GM10266 (cell line): Measurements from ENCODE around the gene TRAPPC1.
A peak's percentile ranks its signal among the peaks of the same experiment; 100 is the strongest.

Source experiments
- DNase-seq: peaks from one replicate; pipeline ENCODE4 v3.0.0; 2012; ENCODE audit errors: extremely low spot score
- TF ChIP-seq, protein P1 (sequence below): IDR thresholded peaks from 2 replicates; pipeline ENCODE4 v1.5.1; 2012; ENCODE audit warnings: mild to moderate bottlenecking, low read depth; ENCODE audit not compliant: control insufficient read depth, insufficient read depth; ENCODE audit errors: missing control alignments

TRAPPC1 gene

DNA sequence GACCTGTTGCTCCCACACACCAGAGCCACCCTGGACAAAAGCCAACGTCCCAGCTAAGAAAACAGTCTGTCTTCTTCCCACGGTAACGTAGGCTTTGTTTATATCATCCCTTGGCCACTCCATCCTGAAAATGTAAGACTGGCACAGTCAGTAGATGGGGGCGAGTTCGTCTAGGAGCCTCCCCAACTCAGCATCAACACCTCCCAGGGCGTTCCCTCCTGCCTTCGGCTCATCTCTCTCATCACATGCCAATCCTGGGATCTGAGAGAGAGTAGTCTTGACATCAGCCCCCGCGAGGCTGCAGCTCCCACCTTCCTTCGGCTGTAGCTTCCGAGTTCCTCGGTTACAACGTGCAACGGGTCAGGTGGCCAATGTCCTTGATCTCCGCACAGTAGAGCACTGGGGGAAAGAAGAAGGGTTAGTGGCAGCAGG is 16.6 kb downstream of the TRAPPC1 start:
- peak; percentile 61 for DNase-seq

DNA sequence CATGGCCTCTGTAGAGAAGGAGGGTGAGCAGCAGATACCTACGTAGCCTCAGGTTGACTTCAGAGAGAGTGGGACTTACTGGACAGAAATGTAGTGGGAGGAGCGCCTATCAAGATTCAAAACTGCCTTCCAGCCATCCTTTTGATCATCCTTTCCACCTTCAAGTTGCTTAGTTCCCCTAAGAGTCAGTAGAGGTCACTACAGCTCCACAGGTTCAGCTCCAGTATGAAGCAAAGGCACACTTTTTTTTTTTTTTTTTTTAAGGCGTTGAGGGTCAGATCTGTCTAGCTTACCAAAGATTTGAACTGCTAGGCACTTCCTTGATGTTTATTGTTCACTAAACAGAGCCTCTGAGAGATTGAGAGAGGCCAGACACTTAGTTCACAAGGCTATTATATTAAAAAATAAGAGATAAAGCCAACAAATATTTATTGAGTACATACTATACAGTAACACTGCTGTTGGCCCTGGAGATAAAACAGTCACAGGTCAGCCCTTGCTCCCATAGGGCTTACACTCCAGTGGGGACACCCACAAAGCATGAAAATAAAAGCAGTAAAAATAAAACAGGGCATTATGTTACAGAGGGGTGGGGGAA is 18.7 kb downstream of the TRAPPC1 start:
- TF ChIP-seq, protein P1, sequence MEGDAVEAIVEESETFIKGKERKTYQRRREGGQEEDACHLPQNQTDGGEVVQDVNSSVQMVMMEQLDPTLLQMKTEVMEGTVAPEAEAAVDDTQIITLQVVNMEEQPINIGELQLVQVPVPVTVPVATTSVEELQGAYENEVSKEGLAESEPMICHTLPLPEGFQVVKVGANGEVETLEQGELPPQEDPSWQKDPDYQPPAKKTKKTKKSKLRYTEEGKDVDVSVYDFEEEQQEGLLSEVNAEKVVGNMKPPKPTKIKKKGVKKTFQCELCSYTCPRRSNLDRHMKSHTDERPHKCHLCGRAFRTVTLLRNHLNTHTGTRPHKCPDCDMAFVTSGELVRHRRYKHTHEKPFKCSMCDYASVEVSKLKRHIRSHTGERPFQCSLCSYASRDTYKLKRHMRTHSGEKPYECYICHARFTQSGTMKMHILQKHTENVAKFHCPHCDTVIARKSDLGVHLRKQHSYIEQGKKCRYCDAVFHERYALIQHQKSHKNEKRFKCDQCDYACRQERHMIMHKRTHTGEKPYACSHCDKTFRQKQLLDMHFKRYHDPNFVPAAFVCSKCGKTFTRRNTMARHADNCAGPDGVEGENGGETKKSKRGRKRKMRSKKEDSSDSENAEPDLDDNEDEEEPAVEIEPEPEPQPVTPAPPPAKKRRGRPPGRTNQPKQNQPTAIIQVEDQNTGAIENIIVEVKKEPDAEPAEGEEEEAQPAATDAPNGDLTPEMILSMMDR: peak; percentile 78
- DNase-seq: peak; percentile 85

More for the DNA sequence above, 16.6 kb downstream of the TRAPPC1 start:
- TF ChIP-seq, protein P1: no peak

DNA sequence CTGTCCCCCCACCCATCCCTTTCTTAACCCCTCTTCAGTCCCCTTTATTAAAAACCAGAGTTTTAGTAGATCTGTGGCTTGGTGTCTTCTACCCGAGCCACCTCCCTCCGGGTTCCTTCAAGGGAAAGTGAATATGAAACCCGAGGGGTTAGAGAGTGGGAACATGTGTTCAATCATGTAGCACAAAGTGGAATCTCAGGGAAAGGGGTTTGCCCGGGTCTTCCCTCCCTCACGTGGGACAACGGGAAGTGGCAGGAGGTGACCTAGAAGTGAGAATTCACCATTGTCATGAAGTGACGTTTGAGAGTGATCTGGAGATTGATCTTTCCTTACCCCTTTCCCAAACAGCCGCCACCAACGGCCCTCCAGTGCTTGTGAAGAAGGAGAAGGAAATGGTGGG is 20.6 kb downstream of the TRAPPC1 start:
- TF ChIP-seq, protein P1: no peak
- DNase-seq: no peak

DNA sequence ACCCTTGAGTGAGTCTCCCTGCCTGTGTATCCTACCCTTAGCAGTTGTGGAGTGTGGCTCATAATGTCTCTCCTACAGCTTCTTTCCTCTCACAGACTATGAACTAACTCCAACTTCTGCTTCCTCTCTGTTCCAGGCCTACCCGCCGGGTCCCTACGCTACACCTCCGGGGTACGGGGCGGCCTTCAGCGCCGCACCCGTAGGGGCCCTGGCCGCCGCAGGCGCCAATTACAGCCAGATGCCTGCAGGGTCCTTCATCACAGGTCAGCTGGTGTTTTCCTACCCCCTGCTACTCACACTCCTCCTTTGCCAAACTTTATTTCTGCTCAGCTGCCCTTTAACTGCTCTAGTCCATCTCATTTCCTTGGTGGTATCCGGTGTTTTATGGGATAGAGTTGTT is 21.0 kb downstream of the TRAPPC1 start:
- DNase-seq: no peak
- TF ChIP-seq, protein P1: no peak

DNA sequence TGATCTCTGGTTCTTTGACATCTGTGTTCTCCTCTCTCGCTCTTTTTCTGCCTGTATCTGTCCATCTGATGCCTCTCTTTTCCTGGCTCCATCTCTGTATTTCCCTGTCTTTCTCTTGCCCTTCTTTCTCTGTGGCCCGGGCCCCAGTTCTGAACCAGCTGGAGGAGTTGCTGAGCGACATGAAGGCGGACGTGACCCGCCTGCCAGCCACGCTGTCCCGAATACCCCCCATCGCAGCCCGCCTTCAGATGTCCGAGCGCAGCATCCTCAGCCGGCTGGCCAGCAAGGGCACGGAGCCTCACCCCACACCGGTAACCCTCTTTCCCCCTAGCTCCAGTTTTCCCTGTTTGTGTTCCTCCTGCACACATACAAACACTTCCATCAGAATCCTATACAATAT is 21.5 kb downstream of the TRAPPC1 start:
- TF ChIP-seq, protein P1: no peak
- no peak for DNase-seq

DNA sequence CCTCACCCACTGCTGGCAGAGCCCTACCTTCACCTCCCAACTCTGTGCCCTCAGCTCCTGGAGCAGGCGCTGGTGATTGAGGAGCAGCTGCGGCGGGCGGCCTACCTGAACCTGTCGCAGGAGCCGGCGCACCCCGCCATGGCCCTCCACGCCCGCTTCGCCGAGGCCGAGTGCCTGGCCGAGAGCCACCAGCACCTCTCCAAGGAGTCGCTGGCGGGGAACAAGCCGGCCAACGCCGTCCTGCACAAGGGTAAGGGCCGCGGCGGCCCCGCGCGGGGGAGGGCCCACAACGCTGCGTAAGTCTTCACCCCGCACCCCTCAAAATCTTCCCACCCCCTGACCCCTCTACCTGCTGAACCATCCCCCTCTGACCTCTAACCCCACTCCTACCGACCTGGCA is 22.7 kb downstream of the TRAPPC1 start:
- TF ChIP-seq, protein P1: no peak
- no peak for DNase-seq

DNA sequence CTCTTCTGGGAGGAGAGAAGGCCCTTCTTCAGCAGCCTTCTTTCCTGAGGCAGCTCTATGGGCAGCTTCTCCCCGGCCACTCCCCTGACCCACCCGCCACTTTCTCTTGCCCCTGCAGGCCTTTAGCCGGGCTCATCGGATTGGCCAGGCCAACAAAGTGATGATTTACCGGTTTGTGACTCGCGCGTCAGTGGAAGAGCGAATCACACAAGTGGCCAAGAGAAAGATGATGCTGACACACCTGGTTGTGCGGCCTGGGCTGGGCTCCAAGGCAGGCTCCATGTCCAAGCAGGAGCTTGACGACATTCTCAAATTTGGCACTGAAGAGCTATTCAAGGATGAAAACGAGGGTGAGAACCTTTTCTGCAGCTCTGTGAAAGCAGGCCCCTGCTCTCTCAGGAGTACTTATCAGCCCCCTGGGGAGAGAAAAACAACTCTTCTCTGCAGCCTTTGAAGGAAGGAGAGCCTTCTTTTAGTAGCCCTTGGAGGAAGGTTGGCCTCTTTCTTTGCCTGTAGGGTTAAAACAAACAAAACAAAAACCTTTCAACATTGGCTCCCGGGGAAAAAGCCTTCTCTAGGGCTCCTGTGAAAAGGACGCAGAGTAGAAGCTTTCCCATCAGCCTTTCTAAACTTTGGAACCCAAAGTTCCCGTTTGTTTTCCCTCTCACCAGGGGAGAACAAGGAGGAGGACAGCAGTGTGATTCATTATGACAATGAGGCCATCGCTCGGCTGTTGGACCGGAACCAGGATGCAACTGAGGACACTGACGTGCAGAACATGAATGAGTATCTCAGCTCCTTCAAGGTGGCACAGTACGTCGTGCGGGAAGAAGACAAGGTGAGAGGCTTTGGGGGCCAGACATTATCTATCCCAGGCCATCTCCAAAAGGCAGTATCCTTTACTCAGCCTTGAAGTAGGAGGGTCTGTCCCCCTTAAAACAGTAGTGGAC is 28.3 kb downstream of the TRAPPC1 start:
- TF ChIP-seq, protein P1: no peak

More for the DNA sequence above, 28.3 kb downstream of the TRAPPC1 start:
- no peak for DNase-seq
